ENCODE measurements around the gene HSPA14.

The HSPA14 gene

GRCh38 chr10:14878266-14879123 is 40.4 kb downstream of the HSPA14 start, which contains the start of gene SUV39H2:
SUV39H2 (plus strand) TSS chr10:14878866; CDS start chr10:14878889, 23 bp downstream.
- CTCF ChIA-PET = interaction anchor here (0.7 to 1.4 kb wide), 8 partner anchors 16 to 341 kb away, joined by 3 to 4 read pairs (median 3); partner anchors contain the start of genes CDNF, HSPA14 and MSANTD7

GRCh38 chr10:14879124-14879927 is 41.2 kb downstream of the HSPA14 start:
- no peak for DNase-seq (ENCODE audit: low read depth, low spot score)
- CTCF ChIA-PET = interaction anchor here (0.7 to 1.4 kb wide), 6 partner anchors 22 to 226 kb away, joined by 3 to 6 read pairs (median 4); partner anchors contain the start of genes CDNF, HSPA14 and MSANTD7
- POLR2A ChIA-PET = interaction anchor here (0.5 to 1.8 kb wide), 9 partner anchors 10 to 291 kb away, joined by 3 to 10 read pairs (median 3); partner anchors contain the start of genes CDNF, HSPA14, MSANTD7 and NMT2
- peak overlapping the region; percentile 74 for H3K4me3 ChIP-seq (ENCODE audit: low read depth, low read length)
- no peak for TF ChIP-seq CTCF (IDR thresholded peaks at IDR 0.05; ENCODE audit: insufficient read depth, low read length, missing control alignments)

More at GRCh38 chr10:14878266-14879123, 40.4 kb downstream of the HSPA14 start, which contains the start of gene SUV39H2:
- no peak for DNase-seq (ENCODE audit: low read depth, low spot score)
- POLR2A ChIA-PET = interaction anchor here (0.5 to 1.8 kb wide), 9 partner anchors 9 to 290 kb away, joined by 3 to 10 read pairs (median 4); partner anchors contain the start of genes CDNF, HSPA14, MEIG1 and MSANTD7
- peak within 1 kb of the TSS; percentile 99 for H3K4me3 ChIP-seq (ENCODE audit: low read depth, low read length)
- TF ChIP-seq CTCF (IDR thresholded peaks at IDR 0.05; ENCODE audit: insufficient read depth, low read length, missing control alignments) = no peak

- CTCF ChIA-PET = interaction anchor here (1.4 kb wide), 1 partner anchor 24 kb away, joined by 6 read pairs; no protein-coding TSS in a partner anchor
- no peak for DNase-seq (ENCODE audit: low read depth, low spot score)
- no peak for TF ChIP-seq CTCF (IDR thresholded peaks at IDR 0.05; ENCODE audit: insufficient read depth, low read length, missing control alignments)
- H3K4me3 ChIP-seq (ENCODE audit: low read depth, low read length) = peak overlapping the region; percentile 74
- POLR2A ChIA-PET = interaction anchor here (0.6 kb wide), 1 partner anchor 80 kb away, joined by 3 read pairs; no protein-coding TSS in a partner anchor
Measured at GRCh38 chr10:14879928-14880193, 41.8 kb downstream of the HSPA14 start.

GRCh38 chr10:14880229-14880628 is 42.1 kb downstream of the HSPA14 start:
- TF ChIP-seq CTCF (IDR thresholded peaks at IDR 0.05; ENCODE audit: insufficient read depth, low read length, missing control alignments) = no peak
- CTCF ChIA-PET = interaction anchor here (1.4 kb wide), 1 partner anchor 23 kb away, joined by 6 read pairs; no protein-coding TSS in a partner anchor
- peak overlapping the region; percentile 74 for H3K4me3 ChIP-seq (ENCODE audit: low read depth, low read length)
- POLR2A ChIA-PET = no interaction called here
- DNase-seq (ENCODE audit: low read depth, low spot score) = no peak

GRCh38 chr10:14884082-14884481 is 46.0 kb downstream of the HSPA14 start:
- no peak for TF ChIP-seq CTCF (IDR thresholded peaks at IDR 0.05; ENCODE audit: insufficient read depth, low read length, missing control alignments)
- ChIA-PET POLR2A (no interaction called here), CTCF (interaction anchor here (1.6 kb wide), 1 partner anchor 21 kb away, joined by 7 read pairs; no protein-coding TSS in a partner anchor)
- DNase-seq (ENCODE audit: low read depth, low spot score) = no peak
- H3K4me3 ChIP-seq (ENCODE audit: low read depth, low read length) = no peak overlapping the region
